HG03064 (cell line): ENCODE results near the gene NAB1.
"Not testable (repeated sequence)": the region's sequence is repeated elsewhere in the genome, so short reads cannot be mapped to it uniquely, and the experiment has no call there.

Source experiments
- ATAC-seq: cut with Tn5 transposase; IDR thresholded peaks from one replicate; pipeline ENCODE4 v1.9.1; 2021; ENCODE audit warnings: low read depth; ENCODE audit not compliant: unreplicated experiment

NAB1 gene, protein sequence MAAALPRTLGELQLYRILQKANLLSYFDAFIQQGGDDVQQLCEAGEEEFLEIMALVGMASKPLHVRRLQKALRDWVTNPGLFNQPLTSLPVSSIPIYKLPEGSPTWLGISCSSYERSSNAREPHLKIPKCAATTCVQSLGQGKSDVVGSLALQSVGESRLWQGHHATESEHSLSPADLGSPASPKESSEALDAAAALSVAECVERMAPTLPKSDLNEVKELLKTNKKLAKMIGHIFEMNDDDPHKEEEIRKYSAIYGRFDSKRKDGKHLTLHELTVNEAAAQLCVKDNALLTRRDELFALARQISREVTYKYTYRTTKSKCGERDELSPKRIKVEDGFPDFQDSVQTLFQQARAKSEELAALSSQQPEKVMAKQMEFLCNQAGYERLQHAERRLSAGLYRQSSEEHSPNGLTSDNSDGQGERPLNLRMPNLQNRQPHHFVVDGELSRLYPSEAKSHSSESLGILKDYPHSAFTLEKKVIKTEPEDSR

DNA sequence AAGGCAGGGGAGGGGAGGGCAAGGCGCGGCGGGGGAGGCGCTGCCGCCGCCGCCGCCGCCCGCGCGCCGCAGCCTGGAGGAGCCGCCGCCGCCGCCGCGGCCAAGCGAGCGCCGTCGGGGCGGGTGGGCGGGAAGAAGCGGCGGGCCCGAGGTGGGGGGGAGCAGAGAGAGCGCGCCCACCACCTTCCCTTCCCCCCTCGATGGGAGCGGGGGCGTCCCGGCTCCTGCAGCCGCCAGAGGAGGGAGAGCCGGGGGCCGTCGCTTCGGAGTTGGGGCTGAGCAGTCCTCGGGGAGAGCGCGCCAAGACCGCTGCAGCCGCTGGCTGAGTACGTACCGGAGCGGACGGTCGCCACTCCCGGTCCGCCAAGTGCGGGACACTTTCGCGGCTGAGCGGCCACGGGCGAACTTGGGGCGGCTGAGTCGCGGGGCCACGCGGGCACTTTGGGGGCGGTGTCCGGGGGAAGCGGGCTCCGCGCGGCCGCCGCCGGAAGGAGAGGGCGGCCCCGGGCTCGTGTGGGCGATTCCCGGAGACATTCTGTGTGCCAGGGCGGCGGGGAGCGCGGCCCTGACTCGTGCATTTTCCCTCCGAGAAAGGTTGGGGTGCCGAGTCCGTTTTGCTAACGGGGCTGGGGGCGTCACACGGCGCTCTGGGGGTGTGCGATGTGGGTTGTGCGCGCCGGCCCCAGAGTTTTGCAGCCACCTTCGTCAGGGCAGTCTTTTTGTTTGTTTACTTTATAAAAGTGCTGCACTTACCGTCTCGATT is at the start of gene NAB1:
NAB1 (plus strand) TSS at position 49 of the 763 bp plus-strand sequence. CDS start 10,094 bp downstream, outside the sequence.
- peak; percentile 48 for ATAC-seq

DNA sequence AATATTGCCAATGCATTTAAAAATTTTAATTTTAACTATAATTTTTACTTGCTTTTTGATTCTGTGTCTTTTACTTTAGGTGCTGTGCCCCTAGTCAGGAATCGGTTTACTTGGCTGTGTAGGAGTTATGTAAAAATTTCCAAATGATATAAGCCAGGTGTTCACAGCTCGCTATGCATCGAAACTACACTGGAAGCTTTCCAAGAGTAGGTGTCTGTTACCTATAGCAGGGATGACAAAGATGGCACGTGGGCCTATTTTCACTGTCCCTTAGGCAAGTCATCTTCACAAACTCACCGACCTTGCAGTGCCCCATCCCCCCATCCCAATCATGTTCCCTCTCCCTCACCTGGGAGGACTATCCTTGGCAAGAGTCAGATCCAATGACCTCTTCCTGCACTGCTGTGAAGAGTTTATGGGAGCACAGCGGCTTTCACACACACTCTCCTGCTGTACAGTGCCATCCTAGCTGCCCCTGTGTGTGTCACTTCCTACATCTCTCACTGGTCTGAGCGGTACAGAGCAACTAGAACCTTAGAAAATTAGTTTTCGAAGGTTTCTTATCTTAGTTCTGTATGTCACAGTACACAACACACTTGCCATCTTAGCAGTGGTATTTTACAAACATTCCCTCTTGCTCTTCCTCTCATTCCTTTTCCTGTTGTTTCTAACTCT is 49.2 kb upstream of the NAB1 start:
- no peak for ATAC-seq

DNA sequence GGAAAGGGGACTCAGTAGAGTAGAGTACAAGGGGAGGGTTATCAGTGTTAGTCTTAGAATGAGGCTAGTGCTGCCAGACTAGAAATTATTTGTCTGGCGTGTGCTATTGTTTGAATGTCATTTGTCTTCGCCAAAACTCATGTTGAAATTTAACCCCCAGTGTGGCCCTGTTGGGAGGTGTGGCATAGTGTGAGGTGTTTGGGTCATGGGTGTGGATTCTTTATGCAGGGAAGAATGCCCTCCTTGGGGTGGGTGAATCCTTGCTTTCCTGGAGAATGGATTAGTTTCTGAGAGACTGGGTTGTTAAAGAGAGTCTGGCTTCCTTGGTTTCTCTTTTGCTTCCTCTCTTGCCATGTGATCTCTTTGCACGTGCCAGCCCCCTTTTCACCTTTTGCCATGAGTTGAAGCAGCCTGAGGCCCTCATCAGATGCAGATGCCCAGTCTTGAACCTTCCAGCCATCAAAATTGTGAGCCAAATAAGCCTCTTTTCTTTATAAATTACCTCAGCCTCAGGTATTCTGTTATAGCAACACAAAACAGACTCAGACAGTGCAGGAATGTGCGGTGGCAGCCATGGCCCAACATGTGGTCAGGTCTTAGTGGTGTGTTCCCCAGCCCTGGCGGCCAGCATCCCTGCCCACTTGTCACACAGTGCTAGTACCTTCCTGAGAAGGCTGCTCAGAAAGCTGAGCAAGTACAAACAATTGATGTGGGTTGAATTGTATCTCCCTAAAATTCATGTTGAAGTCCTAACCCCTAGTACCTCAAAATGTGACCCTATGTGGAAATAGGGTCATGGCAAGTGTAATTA is 48.4 kb upstream of the NAB1 start:
- no peak for ATAC-seq

DNA sequence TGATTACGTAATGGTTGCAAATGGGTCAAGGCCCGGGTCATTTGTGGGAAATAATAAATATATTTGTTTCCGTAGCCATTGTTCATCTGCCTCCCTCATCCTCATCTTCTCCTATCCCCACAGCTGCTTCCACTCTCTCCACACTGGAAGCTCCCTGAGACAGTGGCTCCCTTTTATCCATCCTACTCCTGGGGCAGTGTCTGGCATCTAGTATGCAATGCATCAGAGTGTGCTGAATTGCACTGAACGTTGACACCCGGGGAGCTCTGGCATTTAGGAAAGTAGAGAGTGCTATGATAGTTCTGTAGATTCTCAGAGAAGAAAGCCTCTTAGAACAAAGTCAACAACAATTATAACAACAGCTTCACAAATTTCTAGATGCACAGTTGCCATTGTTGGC is 45.5 kb upstream of the NAB1 start:
- no peak for ATAC-seq

DNA sequence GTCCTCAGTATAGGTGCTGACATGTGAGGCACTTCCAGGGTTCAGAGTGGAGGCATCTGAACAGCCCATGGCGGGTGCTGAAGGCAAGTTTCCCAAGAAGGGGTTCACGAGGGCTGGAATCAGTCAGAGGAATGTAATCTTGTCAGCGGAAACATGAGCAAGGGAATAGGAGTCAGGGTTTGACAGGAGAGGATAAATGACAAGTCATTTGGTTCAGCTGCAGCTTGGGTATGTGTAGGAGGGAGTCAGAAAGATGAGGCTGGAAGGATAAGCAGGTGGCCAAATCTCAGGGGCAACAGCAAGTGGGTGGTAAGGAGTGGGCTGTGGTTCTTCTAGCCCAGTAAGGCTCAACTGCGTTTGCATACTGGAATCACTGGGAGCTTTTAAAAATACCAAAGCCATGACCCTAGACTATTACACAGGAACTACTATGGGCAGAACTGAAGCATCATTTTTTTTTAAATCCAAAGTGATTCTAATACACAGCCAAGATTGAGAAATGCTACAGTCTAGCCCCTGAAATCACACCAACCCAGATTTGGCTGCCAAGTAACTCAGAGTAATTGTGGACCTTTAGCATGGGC is 41.8 kb upstream of the NAB1 start:
- no peak for ATAC-seq

DNA sequence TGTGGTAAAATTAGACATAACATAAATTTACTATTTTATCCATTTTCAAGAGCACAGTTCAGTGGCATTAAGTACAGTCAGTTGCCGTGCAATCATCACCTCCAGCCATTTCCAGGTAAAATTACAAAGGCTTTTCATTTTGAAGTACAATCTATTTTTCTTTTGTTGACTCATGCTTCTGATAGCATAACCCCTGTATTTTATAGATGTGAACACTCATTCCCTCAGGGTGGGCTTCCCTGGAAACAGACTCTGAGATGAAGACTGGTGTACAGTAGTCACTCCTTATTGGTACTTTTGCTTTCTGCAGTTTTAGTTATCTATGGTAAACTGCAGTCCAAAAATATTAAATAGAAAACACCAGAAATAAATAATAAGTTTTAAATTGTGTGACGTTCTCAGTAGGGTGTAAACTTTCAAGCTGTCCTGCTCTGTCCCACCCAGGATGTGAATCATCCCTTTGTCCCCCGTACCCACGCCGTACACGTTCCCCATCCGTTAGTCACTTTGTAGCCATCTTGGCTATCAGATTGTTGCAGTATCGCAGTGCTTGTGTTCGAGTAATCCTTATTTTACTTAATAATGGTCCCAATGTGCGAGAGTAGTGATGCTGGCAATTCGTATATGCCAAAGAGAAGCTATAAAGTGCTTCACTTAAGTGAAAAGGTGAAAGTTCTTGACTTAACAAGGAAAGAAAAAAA is 41.1 kb upstream of the NAB1 start:
- no peak for ATAC-seq

DNA sequence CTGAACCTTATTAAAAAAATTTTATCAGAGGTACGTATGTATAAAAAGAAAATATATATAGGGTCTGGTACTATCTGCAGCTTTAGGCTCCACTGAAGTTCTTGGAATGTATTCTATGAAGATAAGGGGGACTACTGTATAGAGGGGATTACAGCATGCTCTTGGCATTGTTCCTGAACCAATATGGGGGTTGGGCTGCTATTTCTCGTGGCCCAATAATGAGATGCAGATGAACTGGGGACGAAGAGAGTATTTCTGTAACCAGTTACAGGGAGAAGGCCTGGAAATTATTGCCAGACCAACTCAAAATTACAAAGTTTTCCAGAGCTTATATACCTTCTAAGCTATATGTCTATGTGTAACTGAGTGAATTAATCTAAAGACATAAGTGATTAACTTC is 40.0 kb upstream of the NAB1 start:
- not testable (repeated sequence) for ATAC-seq

DNA sequence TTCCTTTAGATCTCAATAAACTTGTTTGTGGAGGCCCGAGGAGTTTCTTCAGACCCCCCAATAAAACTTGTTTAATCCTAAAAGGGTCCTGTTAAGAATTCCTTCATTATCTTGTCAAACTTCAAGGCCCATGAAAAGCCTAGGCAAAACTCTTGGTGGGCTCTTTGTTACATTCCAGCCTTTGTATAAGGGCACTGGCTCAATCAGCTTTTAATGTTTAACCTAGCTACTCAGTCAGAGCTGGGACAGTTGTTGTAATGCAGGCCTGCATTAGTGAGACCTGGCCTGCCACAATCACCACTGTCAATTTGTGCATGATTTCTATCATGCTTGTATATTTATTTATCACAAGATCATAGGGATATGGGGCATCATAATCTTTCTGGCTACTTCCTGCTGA is 39.5 kb upstream of the NAB1 start:
- not testable (repeated sequence) for ATAC-seq

DNA sequence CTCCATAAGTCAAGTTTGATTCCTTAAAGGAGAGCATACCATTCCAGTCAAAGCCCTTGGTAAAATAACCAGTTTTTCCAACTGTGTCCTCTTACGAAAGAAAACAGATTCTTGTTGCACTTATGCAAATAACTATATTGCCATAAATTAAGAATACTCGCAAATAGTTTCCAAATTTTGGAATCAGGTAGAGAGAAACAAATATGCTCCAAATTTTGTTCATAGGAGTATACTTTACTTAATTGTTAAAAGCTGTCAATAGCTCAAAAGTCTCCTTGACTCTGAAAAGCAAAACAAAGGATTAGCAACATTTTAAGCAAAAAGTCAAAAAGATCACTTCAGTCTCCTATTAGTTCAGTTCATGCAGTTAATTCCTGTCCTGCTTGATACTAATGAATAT is 38.4 kb upstream of the NAB1 start:
- ATAC-seq: not testable (repeated sequence)

DNA sequence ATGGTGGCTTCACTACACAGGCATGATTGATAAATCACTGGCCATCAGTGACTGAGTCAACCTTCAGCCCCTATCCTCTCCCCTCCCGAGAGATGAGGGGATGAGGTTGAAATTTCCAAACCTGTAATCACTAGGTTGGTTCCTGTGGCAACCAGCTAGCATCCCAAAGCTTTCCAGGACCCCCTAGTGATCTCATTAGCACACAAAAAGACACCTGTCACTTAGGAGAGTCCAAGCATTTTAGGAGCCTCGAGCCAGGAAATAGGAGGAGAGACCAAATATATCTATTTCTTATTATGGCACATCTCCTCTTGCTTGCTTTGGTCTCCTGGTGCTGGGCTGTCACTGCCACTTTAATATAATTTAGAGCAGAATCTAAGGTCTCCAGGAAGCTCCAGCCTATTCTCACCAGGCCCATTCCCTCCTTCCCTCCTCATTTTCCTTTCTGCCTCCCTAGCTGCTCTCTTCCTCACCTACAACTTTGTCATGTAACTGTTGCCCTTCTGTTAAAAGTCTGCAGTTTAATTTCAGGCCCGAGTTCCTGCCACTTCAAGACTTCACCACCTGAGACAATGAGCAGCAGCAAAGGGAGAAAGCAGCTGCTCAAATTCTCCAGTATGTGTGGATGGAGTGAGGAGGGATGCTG is 33.2 kb upstream of the NAB1 start:
- no peak for ATAC-seq

DNA sequence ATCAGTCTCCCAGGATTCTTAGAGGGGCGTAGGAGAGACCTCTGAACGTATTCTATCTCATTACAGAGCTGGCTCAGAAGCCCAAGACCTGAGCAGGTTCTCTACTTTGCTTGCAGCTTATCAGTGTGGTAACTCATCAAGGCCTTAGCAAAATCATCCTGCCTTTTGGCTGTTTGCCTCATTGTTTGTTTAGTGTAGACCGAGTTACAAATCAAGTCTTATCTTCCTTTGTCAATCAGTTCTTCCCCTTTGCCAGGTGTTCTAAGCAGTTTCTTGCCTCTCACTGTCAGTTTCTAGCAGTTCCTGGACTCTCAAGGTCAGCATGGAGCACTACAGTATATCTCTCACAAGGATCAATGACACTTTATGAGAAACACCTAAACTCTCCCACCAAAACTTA is 30.9 kb upstream of the NAB1 start:
- ATAC-seq: no peak

DNA sequence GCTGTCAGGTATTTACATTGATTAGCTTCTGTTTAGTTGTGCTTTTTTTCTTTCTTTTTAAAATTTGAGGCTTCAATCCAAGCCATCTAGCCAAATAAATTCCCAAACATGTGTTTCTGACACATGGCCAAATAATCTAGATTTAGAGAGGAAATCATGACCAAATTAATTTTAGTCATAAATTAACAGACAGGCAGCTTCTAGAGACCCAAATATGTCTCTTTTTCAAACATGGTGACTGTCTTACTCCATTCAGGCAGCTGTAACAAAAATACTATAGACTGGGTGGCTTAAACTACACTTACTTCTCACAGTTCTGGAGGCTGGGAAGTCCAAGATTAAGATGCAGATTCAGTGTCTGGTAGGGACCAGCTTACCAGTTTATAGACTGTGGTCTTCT is 23.2 kb upstream of the NAB1 start:
- ATAC-seq: no peak

DNA sequence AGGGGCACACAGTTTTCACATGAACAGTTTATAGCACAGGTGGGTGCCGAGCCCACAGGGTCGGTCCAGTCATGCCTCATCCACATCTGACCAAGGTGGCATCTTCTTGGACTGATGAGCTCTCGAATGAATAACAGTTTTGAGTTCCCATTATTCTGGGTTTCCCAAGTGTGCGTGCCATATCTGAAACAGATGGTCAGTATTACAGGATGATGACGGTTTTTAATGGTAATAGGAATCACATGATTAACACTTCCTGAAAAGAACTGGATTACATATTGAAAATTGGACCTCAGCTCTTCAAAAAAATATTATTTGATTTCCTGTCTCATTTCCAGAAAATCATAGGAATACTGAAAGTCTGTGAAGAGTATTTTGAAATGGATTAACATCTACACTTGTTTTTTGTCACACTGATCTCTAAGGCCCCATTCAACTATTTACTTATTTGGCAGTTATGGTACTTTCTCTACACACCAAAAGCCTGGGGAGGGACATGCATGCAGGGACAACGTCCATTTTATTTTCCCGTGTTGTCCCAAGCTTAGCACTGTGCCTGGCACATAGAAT is 22.2 kb upstream of the NAB1 start:
- no peak for ATAC-seq

DNA sequence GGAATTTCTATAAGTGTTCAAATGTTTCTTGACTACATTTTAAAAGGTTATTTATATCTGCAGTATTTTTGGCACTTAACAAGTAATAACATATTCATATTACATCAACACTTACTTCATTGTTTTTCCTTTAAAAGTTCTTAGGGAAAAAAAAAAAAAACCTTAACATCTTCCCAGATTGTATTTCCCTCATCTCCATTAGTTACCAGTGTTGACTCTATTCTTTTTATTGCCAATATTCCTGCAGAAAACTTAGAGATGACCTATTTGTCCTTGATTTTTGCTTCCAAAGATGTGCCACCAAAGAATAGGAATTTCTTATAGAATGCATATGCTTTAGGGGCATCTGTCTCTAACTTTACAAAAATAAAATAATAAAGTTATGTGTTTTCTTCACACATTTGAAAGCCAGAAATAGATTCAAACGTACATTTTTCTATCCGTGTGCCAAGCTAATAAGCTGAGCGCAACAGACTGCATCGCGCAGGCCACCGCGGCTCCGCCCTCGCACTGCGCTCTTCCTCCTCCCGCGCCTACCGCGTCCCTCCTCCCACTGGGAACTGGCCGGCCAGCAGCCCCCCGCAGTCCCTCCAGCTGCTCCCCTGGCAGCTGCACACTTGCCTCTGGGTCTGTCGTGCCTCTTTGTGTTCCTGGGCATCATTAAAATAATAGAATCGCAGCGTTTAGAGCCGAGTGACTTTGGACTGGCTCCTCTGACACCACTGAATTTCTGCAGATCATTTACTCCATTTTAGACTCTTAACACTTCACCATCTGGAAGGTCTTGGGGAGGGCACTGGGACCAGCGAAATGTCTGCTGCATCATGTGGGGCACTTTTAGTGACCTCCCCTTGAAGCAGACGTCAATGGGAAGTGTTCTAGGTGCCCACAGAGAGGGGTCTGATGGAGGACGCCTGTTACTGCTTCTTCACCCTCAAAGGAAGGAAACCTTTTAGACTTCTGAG is 21.2 kb upstream of the NAB1 start:
- peak; percentile 87 for ATAC-seq

DNA sequence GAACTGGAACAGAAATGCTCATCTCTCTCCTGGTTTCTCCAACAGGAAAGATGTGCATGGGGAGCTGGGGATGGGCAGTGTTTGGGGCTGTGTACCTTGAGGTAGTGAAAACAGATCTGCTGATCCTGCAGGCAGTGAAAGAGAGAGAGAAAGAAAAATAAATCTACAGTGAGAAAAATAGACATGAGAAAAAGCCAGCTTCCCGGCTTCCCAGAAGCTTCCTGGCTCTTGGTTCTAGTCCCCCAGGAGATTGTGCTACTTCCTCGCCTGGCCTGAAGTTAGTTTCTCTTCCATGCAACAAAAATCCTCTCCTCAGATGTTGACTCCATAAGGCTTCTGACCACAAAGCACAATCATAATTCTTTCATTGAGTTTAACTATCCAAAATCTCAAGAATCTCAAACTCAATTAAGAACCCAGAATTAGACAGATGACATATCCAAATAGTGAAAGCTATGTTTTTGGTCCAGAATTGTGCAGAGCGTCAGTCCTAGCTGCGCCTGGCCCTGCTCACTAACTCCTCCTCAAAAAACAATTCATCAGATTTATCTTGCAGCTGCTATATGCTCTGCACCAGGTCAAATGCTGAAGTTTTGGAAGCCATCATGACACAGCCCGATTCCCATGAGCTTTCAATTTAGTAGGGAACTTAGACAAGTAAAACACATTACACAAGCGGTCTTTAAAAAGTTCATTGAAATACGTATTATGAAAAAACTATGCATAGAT is 20.1 kb upstream of the NAB1 start:
- ATAC-seq: no peak

DNA sequence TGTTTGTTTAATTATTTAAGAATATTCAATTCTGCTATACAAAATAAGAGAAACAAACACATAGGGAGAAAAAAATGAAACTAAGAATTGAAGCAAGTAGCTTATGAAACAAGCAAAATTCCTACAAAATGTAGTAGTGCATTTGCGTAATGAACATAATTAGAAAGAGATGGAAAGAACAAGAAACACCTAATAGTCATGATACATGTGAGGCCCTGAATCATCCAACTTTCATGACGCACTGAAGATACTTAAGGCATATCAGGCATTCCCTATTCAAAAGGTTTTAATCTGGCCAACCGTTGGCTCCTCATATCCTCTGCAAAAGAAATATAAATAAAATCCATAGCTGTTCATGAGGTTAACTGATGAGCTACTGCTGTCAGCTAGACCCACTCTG is 14.5 kb upstream of the NAB1 start:
- no peak for ATAC-seq

DNA sequence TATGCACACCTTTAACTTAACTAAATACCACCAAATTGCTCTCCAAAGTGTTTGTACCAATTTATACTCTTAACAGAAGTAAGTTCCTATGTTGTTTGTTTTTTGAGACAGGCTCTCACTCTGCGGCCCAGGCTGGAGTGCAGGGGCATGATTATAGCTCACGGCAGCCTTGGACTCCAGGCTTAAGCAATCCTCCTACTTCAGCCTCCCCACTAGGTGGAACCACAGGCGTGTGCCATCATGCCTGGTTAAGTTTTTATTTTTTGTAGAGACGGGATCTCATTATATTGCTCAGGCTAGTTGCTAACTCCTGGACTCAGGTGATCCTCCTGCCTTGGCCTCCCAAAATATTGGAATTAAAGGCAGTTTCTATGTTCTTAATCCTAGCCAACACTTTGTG is 13.1 kb upstream of the NAB1 start:
- no peak for ATAC-seq
